HPDE6-E6E7 (cell line): ENCODE measurements around the gene LRRK1.

Experiments
- DNase-seq: peaks from one replicate; pipeline ENCODE4 v3.0.0; 2011; ENCODE audit warnings: missing footprints; ENCODE audit errors: extremely low spot score

Gene LRRK1

GRCh38 chr15:100909989-100910955 lies 8.9 kb upstream of the LRRK1 start:
- no peak for DNase-seq

GRCh38 chr15:100911086-100911485 lies 8.1 kb upstream of the LRRK1 start:
- no peak for DNase-seq

GRCh38 chr15:100913961-100914360 lies 5.2 kb upstream of the LRRK1 start:
- no peak for DNase-seq

- no peak for DNase-seq
Observed at GRCh38 chr15:100914876-100915275, 4.3 kb upstream of the LRRK1 start.

- DNase-seq: peak; percentile 89
Observed at GRCh38 chr15:100918034-100918689, 995 bp upstream of the LRRK1 start.

GRCh38 chr15:100919481-100920405 lies 586 bp downstream of the LRRK1 start:
- no peak for DNase-seq

GRCh38 chr15:100920516-100921135 lies 1.5 kb downstream of the LRRK1 start:
- no peak for DNase-seq

DNA sequence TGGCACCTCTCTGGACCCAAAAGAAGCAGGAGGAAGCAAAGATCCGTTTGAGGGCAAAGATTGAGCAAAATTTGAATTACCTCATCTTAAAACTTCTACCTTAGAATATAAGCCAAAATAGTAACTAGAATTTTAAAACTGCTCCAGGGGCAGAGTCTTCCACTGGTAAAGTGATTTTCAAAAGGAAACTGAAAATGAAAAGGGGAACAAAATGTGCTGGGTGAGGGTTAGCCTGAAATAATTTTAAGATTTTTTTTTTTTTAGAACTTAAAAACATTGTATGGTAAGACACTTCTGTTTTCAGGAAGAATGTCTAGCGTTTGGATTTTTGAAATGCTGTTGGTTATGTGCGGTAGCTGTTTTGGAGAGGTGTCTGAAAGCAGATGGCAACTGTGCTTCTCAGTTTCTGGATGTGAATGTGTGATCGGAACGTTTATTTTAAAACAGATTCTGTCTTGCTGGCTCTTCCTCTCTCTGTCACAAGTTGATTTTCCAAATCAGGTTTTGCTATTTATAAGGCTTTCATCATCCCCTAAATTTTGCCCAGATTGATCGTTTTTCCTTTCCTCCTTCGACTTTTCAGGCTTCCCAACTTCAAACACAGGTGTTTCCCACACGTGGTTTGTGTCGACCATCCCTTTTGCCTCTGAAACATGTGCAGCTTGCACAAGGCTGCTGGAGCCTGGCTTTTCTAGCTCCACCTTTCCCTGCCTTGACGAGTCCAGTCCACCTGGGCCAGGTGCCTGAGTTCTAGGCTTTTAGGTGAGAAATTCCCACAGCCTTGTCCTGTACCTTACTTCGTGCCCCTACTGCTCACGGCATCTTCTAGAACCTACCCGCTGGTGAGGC lies 3.3 kb downstream of the LRRK1 start:
- no peak for DNase-seq

GRCh38 chr15:100923076-100923475 lies 3.9 kb downstream of the LRRK1 start:
- no peak for DNase-seq

GRCh38 chr15:100923902-100924301 lies 4.7 kb downstream of the LRRK1 start:
- DNase-seq: no peak

GRCh38 chr15:100924436-100924835 lies 5.3 kb downstream of the LRRK1 start:
- no peak for DNase-seq

- DNase-seq: no peak
Observed at GRCh38 chr15:100925480-100925879, 6.3 kb downstream of the LRRK1 start.

DNA sequence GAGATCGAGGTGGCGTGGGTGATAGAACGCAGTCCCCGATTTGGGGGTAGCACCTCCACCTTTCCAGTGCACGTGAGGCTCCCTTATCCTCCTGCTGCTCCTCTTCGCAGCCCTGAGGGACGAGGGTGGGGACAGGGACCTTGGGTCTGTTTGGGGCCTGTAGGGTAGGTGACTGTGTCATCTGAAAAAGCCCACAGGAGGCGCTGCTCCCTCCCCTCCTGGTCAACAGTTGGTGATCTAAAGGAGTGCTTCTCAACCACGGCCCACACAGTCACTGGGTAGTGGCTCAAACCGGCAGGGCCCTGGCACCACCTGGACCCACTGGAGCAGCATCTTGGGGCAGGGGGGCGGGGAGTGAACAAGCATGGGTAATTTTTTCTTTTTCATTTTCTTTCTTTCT lies 7.1 kb downstream of the LRRK1 start:
- DNase-seq: no peak

GRCh38 chr15:100926971-100927756 lies 8.0 kb downstream of the LRRK1 start:
- no peak for DNase-seq

- DNase-seq: no peak
Observed at GRCh38 chr15:100928632-100929280, 9.6 kb downstream of the LRRK1 start.

GRCh38 chr15:100929641-100930042 lies 10.5 kb downstream of the LRRK1 start:
- DNase-seq: peak; percentile 73

DNA sequence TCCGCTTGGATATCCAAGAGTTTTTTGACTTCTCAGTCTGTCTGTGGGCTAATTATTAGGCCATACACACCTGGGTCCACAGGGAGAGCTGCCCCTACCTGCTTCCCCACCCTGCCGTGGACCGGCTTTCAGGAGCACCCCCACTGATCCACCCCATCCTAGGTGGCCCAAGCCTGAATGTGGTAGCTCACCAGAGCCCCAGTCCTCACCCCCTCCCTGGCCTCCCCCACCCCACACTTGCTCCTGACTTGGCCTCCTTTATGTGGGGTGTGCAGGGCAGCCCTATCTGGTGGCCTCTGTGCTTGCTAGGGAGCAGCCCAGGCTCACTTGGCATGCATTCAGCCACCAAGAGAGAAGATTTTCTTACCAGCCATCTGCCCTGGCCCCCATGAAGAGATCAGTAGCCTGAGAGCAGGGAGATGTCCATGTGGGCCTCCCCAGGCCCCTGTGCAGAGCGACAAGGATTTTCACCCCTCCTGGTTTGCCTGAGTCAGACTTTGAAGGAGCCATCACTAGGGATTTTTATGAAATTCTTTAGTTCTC lies 11.2 kb downstream of the LRRK1 start:
- DNase-seq: no peak

DNA sequence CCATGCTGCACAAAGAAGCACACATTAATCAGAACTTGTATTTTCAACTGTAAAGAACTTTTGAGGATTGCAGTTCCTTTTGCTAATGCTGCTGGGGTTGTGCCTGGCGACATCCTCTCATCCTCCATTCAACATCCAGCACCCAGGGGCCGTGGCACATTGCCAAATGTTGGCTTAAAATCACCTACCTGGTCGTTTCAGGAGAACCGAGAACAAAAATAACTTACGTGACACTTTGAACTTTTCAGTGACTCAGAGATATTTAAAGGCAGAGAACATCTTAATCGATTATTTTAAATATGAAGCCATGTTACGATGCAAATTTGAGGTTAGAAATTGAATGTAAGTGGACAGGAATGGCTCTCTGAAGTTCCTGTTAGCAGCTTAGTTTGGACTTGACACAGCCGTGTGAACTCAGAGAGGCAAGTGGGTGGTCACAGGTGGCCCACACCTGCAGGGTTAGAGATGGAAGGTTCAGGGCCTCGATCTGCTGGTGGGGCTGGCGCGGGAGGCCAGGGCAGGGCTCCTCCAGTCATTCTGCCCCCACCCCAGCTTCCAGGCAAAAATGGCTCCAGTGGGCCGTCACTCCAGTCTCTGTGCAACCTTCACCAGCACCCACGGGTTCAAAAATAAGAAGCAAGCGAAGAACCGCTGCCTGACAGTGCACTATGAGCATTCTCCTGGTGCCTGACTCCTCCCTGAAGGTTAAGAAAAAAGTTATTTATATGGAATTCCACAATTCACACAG lies 12.2 kb downstream of the LRRK1 start:
- DNase-seq: no peak
